Esophagus muscularis mucosa (tissue), 3 donors: ENCODE measurements around the gene C1orf35.

ENCODE experiments used
- CTCF ChIP-seq, 3 experiments: fragments of 200-600 bp in 2 of 3; fragments of 450-650 bp in 1 of 3; sonication (generic) in 2 of 3; IDR thresholded peaks; one replicate each; pipeline ENCODE4 v1.5.1; 2017 to 2019; ENCODE audit warnings: antibody characterized with exemption in 3 of 3, mild to moderate bottlenecking in 2 of 3, moderate library complexity in 1 of 3
- POLR2A ChIP-seq: fragments of 450-650 bp; IDR thresholded peaks from one replicate; pipeline ENCODE4 v1.6.1; 2017; ENCODE audit warnings: antibody characterized with exemption, moderate library complexity, mild to moderate bottlenecking, low read depth

GRCh38 chr1:228063251-228064191 lies 39.6 kb downstream of the C1orf35 start:
- TF ChIP-seq POLR2A (no peak), CTCF (IDR thresholded peaks at IDR 0.05) (no peak)
